HG02884 (cell line): ENCODE data around the gene TEKT5.
"Not testable (repeated sequence)": the region's sequence is repeated elsewhere in the genome, so short reads cannot be mapped to it uniquely, and the experiment has no call there.

Source experiments
- ATAC-seq: cut with Tn5 transposase; IDR thresholded peaks from one replicate; pipeline ENCODE4 v1.9.1; 2021; ENCODE audit warnings: mild to moderate bottlenecking, moderate library complexity; ENCODE audit not compliant: unreplicated experiment

Gene TEKT5

GRCh38 chr16:10660950-10661635 lies 33.6 kb downstream of the TEKT5 start:
- ATAC-seq = no peak

- no peak for ATAC-seq
Measured at GRCh38 chr16:10658943-10659342, 35.8 kb downstream of the TEKT5 start.

- no peak for ATAC-seq
Measured at GRCh38 chr16:10657925-10658324, 36.8 kb downstream of the TEKT5 start.

GRCh38 chr16:10656618-10657017 lies 38.1 kb downstream of the TEKT5 start:
- no peak for ATAC-seq

- ATAC-seq = no peak
Measured at GRCh38 chr16:10655415-10655977, 39.2 kb downstream of the TEKT5 start.

- no peak for ATAC-seq
Measured at GRCh38 chr16:10654592-10655414, 39.9 kb downstream of the TEKT5 start.

- no peak for ATAC-seq
Measured at GRCh38 chr16:10652730-10653590, 41.8 kb downstream of the TEKT5 start.

GRCh38 chr16:10649098-10649497 lies 45.6 kb downstream of the TEKT5 start:
- ATAC-seq = not testable (repeated sequence)

GRCh38 chr16:10647721-10648296 lies 46.9 kb downstream of the TEKT5 start:
- ATAC-seq = no peak

- ATAC-seq = no peak
Measured at GRCh38 chr16:10647264-10647720, 47.4 kb downstream of the TEKT5 start.

GRCh38 chr16:10646581-10647263 lies 48.0 kb downstream of the TEKT5 start:
- ATAC-seq = no peak

- ATAC-seq = no peak
Measured at GRCh38 chr16:10646228-10646580, 48.5 kb downstream of the TEKT5 start.

- no peak for ATAC-seq
Measured at GRCh38 chr16:10644092-10644491, 50.6 kb downstream of the TEKT5 start.

- no peak for ATAC-seq
Measured at GRCh38 chr16:10642964-10643363, 51.8 kb downstream of the TEKT5 start.

- no peak for ATAC-seq
Measured at GRCh38 chr16:10641953-10642949, 52.5 kb downstream of the TEKT5 start.

- ATAC-seq = no peak
Measured at GRCh38 chr16:10641555-10641952, 53.2 kb downstream of the TEKT5 start.

- no peak for ATAC-seq
Measured at GRCh38 chr16:10640934-10641333, 53.8 kb downstream of the TEKT5 start.

- ATAC-seq = no peak
Measured at GRCh38 chr16:10638101-10638500, 56.6 kb downstream of the TEKT5 start.
